ENCODE measurements around the gene SEC23B. TPM values are rescaled to one million over a fixed set of nuclear protein-coding genes. Genes with fewer than 3 reads are reported as not detected.

SEC23B gene
- 26.9 TPM for polyA plus RNA-seq (2013, experiment 1 of 2)
- 29.5 TPM for polyA plus RNA-seq (2013, experiment 2 of 2)

- peak within 1 kb of the TSS; percentile 67 for H2BK5ac ChIP-seq (ENCODE audit: low read length)
- WGBS, 2 donors (ENCODE audit: extremely low coverage in 2 of 2, insufficient read length in 2 of 2, insufficient replicate concordance in 1 of 2) = no CpG with 5 or more reads among the region's 69 CpGs
- H3K27ac ChIP-seq (replicated peaks; ENCODE audit: low read length) = peak within 1 kb of the TSS; percentile 97
- H2AFZ ChIP-seq (ENCODE audit: low read length) = peak within 1 kb of the TSS; percentile 92
- peaks cover 0 to 6% (median 0%) of the 10 kb centered on the region in 3 experiments for H3K27me3 ChIP-seq (ENCODE audit: control insufficient read depth in 3 of 3, insufficient read depth in 3 of 3, low read depth in 1 of 3, low read length in 3 of 3)
- peak; percentile 93 for DNase-seq (ENCODE audit: low spot score)
- H4K8ac ChIP-seq (ENCODE audit: low read depth, low read length) = no peak within 1 kb of the TSS
- H2BK12ac ChIP-seq (ENCODE audit: low read length) = no peak within 1 kb of the TSS
- H3K79me1 ChIP-seq (ENCODE audit: low read depth, low read length) = peaks cover 4% of the 10 kb centered on the region
- H3K36me3 ChIP-seq (replicated peaks in 1 of 2; ENCODE audit: control insufficient read depth in 2 of 2, insufficient read depth in 2 of 2, low read length in 2 of 2) = peaks cover 5 to 34% of the 10 kb centered on the region in 2 donors
- no peak within 1 kb of the TSS for H3K14ac ChIP-seq (ENCODE audit: low read length)
- H3K9ac ChIP-seq (ENCODE audit: low read depth, low read length, poor library complexity) = peak within 1 kb of the TSS; percentile 87
- no peak within 1 kb of the TSS for H2AK5ac ChIP-seq (ENCODE audit: low read depth, low read length)
- peak within 1 kb of the TSS; percentile 95 for H3K18ac ChIP-seq (ENCODE audit: low read length)
- H2BK15ac ChIP-seq (ENCODE audit: low read length) = no peak within 1 kb of the TSS
- peak within 1 kb of the TSS; percentile 76 for H3K23ac ChIP-seq (ENCODE audit: low read depth, low read length, poor library complexity)
- no peak within 1 kb of the TSS for H2BK120ac ChIP-seq (ENCODE audit: low read depth, low read length)
- no peak within 1 kb of the TSS for H4K91ac ChIP-seq (ENCODE audit: low read depth, low read length, poor library complexity)
- H3K4me3 ChIP-seq (ENCODE audit: low read length in 2 of 2) = peak within 1 kb of the TSS; percentile 68 to 90
- no peaks in the 10 kb centered on the region for H3K9me3 ChIP-seq (replicated peaks in 1 of 2; ENCODE audit: control insufficient read depth in 2 of 2, insufficient read depth in 1 of 2, low read depth in 1 of 2, low read length in 2 of 2)
- peak within 1 kb of the TSS; percentile 75 for H3K4me2 ChIP-seq (ENCODE audit: insufficient read depth, low read length, poor library complexity, severe bottlenecking)
- peaks cover 6 to 7% of the 10 kb centered on the region in 2 donors for H3K4me1 ChIP-seq (ENCODE audit: control insufficient read depth in 2 of 2, insufficient read depth in 1 of 2, low read depth in 1 of 2, low read length in 2 of 2)
- no peak within 1 kb of the TSS for H3K4ac ChIP-seq (ENCODE audit: low read length)
Measured at GRCh38 chr20:18507218-18508191, at the start of gene SEC23B. Gene SEC23B (plus strand): TSS chr20:18507940. CDS start chr20:18510836, 2,896 bp downstream.

- no CpG with 5 or more reads among the region's 6 CpGs for WGBS, 2 donors (ENCODE audit: extremely low coverage in 2 of 2, insufficient read length in 2 of 2, insufficient replicate concordance in 1 of 2)
- H4K91ac ChIP-seq (ENCODE audit: low read depth, low read length, poor library complexity) = no peak overlapping the region
- peak overlapping the region in 1 of 2 donors; percentile 89 for H3K4me3 ChIP-seq (ENCODE audit: low read length in 2 of 2)
Measured at GRCh38 chr20:18465536-18466200, 42.1 kb upstream of the SEC23B start.

GRCh38 chr20:18466574-18466893 lies 41.2 kb upstream of the SEC23B start:
- no peak overlapping the region for H2AK5ac ChIP-seq (ENCODE audit: low read depth, low read length)
- WGBS, 2 donors (ENCODE audit: extremely low coverage in 2 of 2, insufficient read length in 2 of 2, insufficient replicate concordance in 1 of 2) = no CpG with 5 or more reads among the region's 15 CpGs
- H3K4ac ChIP-seq (ENCODE audit: low read length) = no peak overlapping the region

More at GRCh38 chr20:18465536-18466200, 42.1 kb upstream of the SEC23B start:
- Histone ChIP-seq H3K4me1 (ENCODE audit: control insufficient read depth in 2 of 2, insufficient read depth in 1 of 2, low read depth in 1 of 2, low read length in 2 of 2) (peaks cover 0 to 4% of the 10 kb centered on the region in 2 donors), H3K14ac (ENCODE audit: low read length) (no peak overlapping the region), H2BK5ac (ENCODE audit: low read length) (no peak overlapping the region), H4K8ac (ENCODE audit: low read depth, low read length) (no peak overlapping the region), H3K18ac (ENCODE audit: low read length) (no peak overlapping the region), H2BK15ac (ENCODE audit: low read length) (no peak overlapping the region), H3K9me3 (replicated peaks in 1 of 2; ENCODE audit: control insufficient read depth in 2 of 2, insufficient read depth in 1 of 2, low read depth in 1 of 2, low read length in 2 of 2) (no peaks in the 10 kb centered on the region), H3K4ac (ENCODE audit: low read length) (no peak overlapping the region), H3K79me1 (ENCODE audit: low read depth, low read length) (peaks cover 6% of the 10 kb centered on the region), H3K9ac (ENCODE audit: low read depth, low read length, poor library complexity) (no peak overlapping the region), H2BK120ac (ENCODE audit: low read depth, low read length) (no peak overlapping the region), H2AK5ac (ENCODE audit: low read depth, low read length) (no peak overlapping the region), H3K23ac (ENCODE audit: low read depth, low read length, poor library complexity) (no peak overlapping the region), H3K27me3 (ENCODE audit: control insufficient read depth in 3 of 3, insufficient read depth in 3 of 3, low read depth in 1 of 3, low read length in 3 of 3) (no peaks in the 10 kb centered on the region), H2AFZ (ENCODE audit: low read length) (peak overlapping the region; percentile 56), H2BK12ac (ENCODE audit: low read length) (no peak overlapping the region), H3K36me3 (replicated peaks in 1 of 2; ENCODE audit: control insufficient read depth in 2 of 2, insufficient read depth in 2 of 2, low read length in 2 of 2) (peaks cover 0 to 19% of the 10 kb centered on the region in 2 donors), H3K4me2 (ENCODE audit: insufficient read depth, low read length, poor library complexity, severe bottlenecking) (no peak overlapping the region), H3K27ac (replicated peaks; ENCODE audit: low read length) (no peak overlapping the region)
- DNase-seq (ENCODE audit: low spot score) = no peak

More at GRCh38 chr20:18466574-18466893, 41.2 kb upstream of the SEC23B start:
- H3K14ac ChIP-seq (ENCODE audit: low read length) = no peak overlapping the region
- H3K27me3 ChIP-seq (ENCODE audit: control insufficient read depth in 3 of 3, insufficient read depth in 3 of 3, low read depth in 1 of 3, low read length in 3 of 3) = no peaks in the 10 kb centered on the region
- peaks cover 4 to 28% of the 10 kb centered on the region in 2 donors for H3K36me3 ChIP-seq (replicated peaks in 1 of 2; ENCODE audit: control insufficient read depth in 2 of 2, insufficient read depth in 2 of 2, low read length in 2 of 2)
- H3K4me3 ChIP-seq (ENCODE audit: low read length in 2 of 2) = peak overlapping the region; percentile 86 to 89
- no peak overlapping the region for H4K8ac ChIP-seq (ENCODE audit: low read depth, low read length)
- no peaks in the 10 kb centered on the region for H3K9me3 ChIP-seq (replicated peaks in 1 of 2; ENCODE audit: control insufficient read depth in 2 of 2, insufficient read depth in 1 of 2, low read depth in 1 of 2, low read length in 2 of 2)
- peaks cover 6% of the 10 kb centered on the region for H3K79me1 ChIP-seq (ENCODE audit: low read depth, low read length)
- H3K27ac ChIP-seq (replicated peaks; ENCODE audit: low read length) = peak overlapping the region; percentile 18
- no peak for DNase-seq (ENCODE audit: low spot score)
- H2BK120ac ChIP-seq (ENCODE audit: low read depth, low read length) = no peak overlapping the region
- peak overlapping the region; percentile 94 for H2AFZ ChIP-seq (ENCODE audit: low read length)
- H4K91ac ChIP-seq (ENCODE audit: low read depth, low read length, poor library complexity) = no peak overlapping the region
- no peak overlapping the region for H2BK15ac ChIP-seq (ENCODE audit: low read length)
- H2BK12ac ChIP-seq (ENCODE audit: low read length) = no peak overlapping the region
- H3K4me1 ChIP-seq (ENCODE audit: control insufficient read depth in 2 of 2, insufficient read depth in 1 of 2, low read depth in 1 of 2, low read length in 2 of 2) = peaks cover 0 to 4% of the 10 kb centered on the region in 2 donors
- H3K9ac ChIP-seq (ENCODE audit: low read depth, low read length, poor library complexity) = peak overlapping the region; percentile 24
- no peak overlapping the region for H3K18ac ChIP-seq (ENCODE audit: low read length)
- H3K23ac ChIP-seq (ENCODE audit: low read depth, low read length, poor library complexity) = no peak overlapping the region
- H2BK5ac ChIP-seq (ENCODE audit: low read length) = no peak overlapping the region
- peak overlapping the region; percentile 62 for H3K4me2 ChIP-seq (ENCODE audit: insufficient read depth, low read length, poor library complexity, severe bottlenecking)
